Mucosa of rectum (tissue), 2 donors: ENCODE results near the gene FAAP20.

Source experiments
- H3K27ac ChIP-seq, 2 donors: one replicate each; pipeline ENCODE4 v1.7.0; 2013; ENCODE audit warnings: inconsistent platforms in 2 of 2, low read depth in 2 of 2, low read length in 2 of 2
- H3K27me3 ChIP-seq, 2 donors: one replicate each; pipeline ENCODE4 v1.7.0; 2013; ENCODE audit warnings: low read length in 2 of 2; ENCODE audit not compliant: control insufficient read depth in 2 of 2, insufficient read depth in 2 of 2
- H3K36me3 ChIP-seq, 2 donors: one replicate each; pipeline ENCODE4 v1.7.0; 2013; ENCODE audit warnings: low read length in 2 of 2; ENCODE audit not compliant: control insufficient read depth in 2 of 2, insufficient read depth in 2 of 2
- H3K4me1 ChIP-seq, 2 donors: one replicate each; pipeline ENCODE4 v1.7.0; 2013; ENCODE audit warnings: low read length in 2 of 2, mild to moderate bottlenecking in 1 of 2; ENCODE audit not compliant: control insufficient read depth in 2 of 2, insufficient read depth in 2 of 2
- H3K4me3 ChIP-seq, 2 donors: one replicate each; pipeline ENCODE4 v1.7.0; 2013; ENCODE audit warnings: low read length in 2 of 2
- H3K9ac ChIP-seq, 2 donors: one replicate each; pipeline ENCODE4 v1.7.0; 2013; ENCODE audit warnings: low read length in 2 of 2, low read depth in 1 of 2, mild to moderate bottlenecking in 1 of 2
- H3K9me3 ChIP-seq, 2 donors: one replicate each; pipeline ENCODE4 v1.7.0; 2013; ENCODE audit warnings: low read length in 2 of 2; ENCODE audit not compliant: control insufficient read depth in 2 of 2
- donor health status: healthy.
- donor health status: Normal muscosa, but diverticular disease.

Gene FAAP20

GRCh38 chr1:2172012-2172411 lies 22.6 kb downstream of the FAAP20 start:
- Histone ChIP-seq H3K27ac (no peak overlapping the region), H3K9me3 (no peaks in the 10 kb centered on the region), H3K9ac (no peak overlapping the region), H3K4me3 (no peak overlapping the region), H3K27me3 (no peaks in the 10 kb centered on the region), H3K36me3 (peaks cover 4 to 10% of the 10 kb centered on the region in 2 donors), H3K4me1 (no peaks in the 10 kb centered on the region)

- H3K4me1 ChIP-seq: no peaks in the 10 kb centered on the region
These were observed 24.4 kb downstream of the FAAP20 start for GRCh38 chr1:2170211-2170610.

GRCh38 chr1:2169200-2169836 lies 25.3 kb downstream of the FAAP20 start:
- Histone ChIP-seq H3K9me3 (no peaks in the 10 kb centered on the region), H3K4me1 (no peaks in the 10 kb centered on the region), H3K36me3 (peaks cover 0 to 10% of the 10 kb centered on the region in 2 donors), H3K27me3 (no peaks in the 10 kb centered on the region), H3K27ac (no peak overlapping the region), H3K9ac (no peak overlapping the region), H3K4me3 (no peak overlapping the region)

More at GRCh38 chr1:2170211-2170610, 24.4 kb downstream of the FAAP20 start:
- no peaks in the 10 kb centered on the region for H3K9me3 ChIP-seq
- H3K9ac ChIP-seq: no peak overlapping the region
- H3K27ac ChIP-seq: no peak overlapping the region
- H3K36me3 ChIP-seq: peaks cover 0 to 10% of the 10 kb centered on the region in 2 donors
- H3K4me3 ChIP-seq: no peak overlapping the region
- H3K27me3 ChIP-seq: no peaks in the 10 kb centered on the region

- Histone ChIP-seq H3K27me3 (no peaks in the 10 kb centered on the region), H3K4me3 (no peak overlapping the region), H3K9ac (no peak overlapping the region), H3K4me1 (no peaks in the 10 kb centered on the region), H3K27ac (no peak overlapping the region), H3K36me3 (peaks cover 0 to 12% of the 10 kb centered on the region in 2 donors), H3K9me3 (peaks cover 0 to 2% of the 10 kb centered on the region in 2 donors)
These were observed 26.0 kb downstream of the FAAP20 start for GRCh38 chr1:2168535-2168934.

- H3K4me1 ChIP-seq: no peaks in the 10 kb centered on the region
- H3K27me3 ChIP-seq: no peaks in the 10 kb centered on the region
- H3K4me3 ChIP-seq: no peak overlapping the region
- H3K9me3 ChIP-seq: peaks cover 0 to 2% of the 10 kb centered on the region in 2 donors
- no peak overlapping the region for H3K27ac ChIP-seq
- no peak overlapping the region for H3K9ac ChIP-seq
- H3K36me3 ChIP-seq: peaks cover under 1 to 14% of the 10 kb centered on the region in 2 donors
These were observed 26.5 kb downstream of the FAAP20 start for GRCh38 chr1:2168090-2168489.

GRCh38 chr1:2166695-2167094 lies 27.9 kb downstream of the FAAP20 start:
- Histone ChIP-seq H3K27ac (no peak overlapping the region), H3K9ac (no peak overlapping the region), H3K36me3 (peaks cover 3 to 9% of the 10 kb centered on the region in 2 donors), H3K4me3 (no peak overlapping the region), H3K9me3 (peaks cover 0 to 2% of the 10 kb centered on the region in 2 donors), H3K4me1 (no peaks in the 10 kb centered on the region), H3K27me3 (no peaks in the 10 kb centered on the region)

- Histone ChIP-seq H3K9ac (no peak overlapping the region), H3K27ac (no peak overlapping the region), H3K27me3 (no peaks in the 10 kb centered on the region), H3K4me3 (no peak overlapping the region), H3K9me3 (peaks cover 0 to 2% of the 10 kb centered on the region in 2 donors), H3K36me3 (peaks cover 3 to 9% of the 10 kb centered on the region in 2 donors), H3K4me1 (no peaks in the 10 kb centered on the region)
These were observed 28.3 kb downstream of the FAAP20 start for GRCh38 chr1:2166254-2166653.

- H3K9ac ChIP-seq: no peak overlapping the region
- H3K36me3 ChIP-seq: peaks cover 3 to 9% of the 10 kb centered on the region in 2 donors
- H3K4me3 ChIP-seq: no peak overlapping the region
- H3K4me1 ChIP-seq: no peaks in the 10 kb centered on the region
- peaks cover 0 to 2% of the 10 kb centered on the region in 2 donors for H3K9me3 ChIP-seq
- H3K27ac ChIP-seq: no peak overlapping the region
- no peaks in the 10 kb centered on the region for H3K27me3 ChIP-seq
These were observed 28.9 kb downstream of the FAAP20 start for GRCh38 chr1:2165646-2166045.

GRCh38 chr1:2163205-2163604 lies 31.4 kb downstream of the FAAP20 start:
- Histone ChIP-seq H3K4me3 (no peak overlapping the region), H3K4me1 (no peaks in the 10 kb centered on the region), H3K9ac (no peak overlapping the region), H3K27ac (no peak overlapping the region), H3K27me3 (no peaks in the 10 kb centered on the region), H3K36me3 (peaks cover 9 to 16% of the 10 kb centered on the region in 2 donors), H3K9me3 (peaks cover 0 to 2% of the 10 kb centered on the region in 2 donors)

GRCh38 chr1:2160451-2161300 lies 33.9 kb downstream of the FAAP20 start:
- Histone ChIP-seq H3K27ac (no peak overlapping the region), H3K36me3 (peaks cover 13 to 21% of the 10 kb centered on the region in 2 donors), H3K4me3 (no peak overlapping the region), H3K4me1 (no peaks in the 10 kb centered on the region), H3K27me3 (no peaks in the 10 kb centered on the region), H3K9ac (no peak overlapping the region), H3K9me3 (peaks cover 0 to 2% of the 10 kb centered on the region in 2 donors)
